NB4 (cell line): ENCODE results near the gene SLC16A8.
"Not testable (repeated sequence)": the region's sequence is repeated elsewhere in the genome, so short reads cannot be mapped to it uniquely, and the experiment has no call there.

Experiments used
- DNase-seq: peaks from one replicate; pipeline ENCODE4 v3.0.0; 2010; ENCODE audit warnings: low read depth
- H3K4me3 ChIP-seq: one replicate; pipeline ENCODE4 v1.5.1; 2011; ENCODE audit warnings: mild to moderate bottlenecking, low read depth, low read length, moderate library complexity
- MYC ChIP-seq: IDR thresholded peaks from 2 replicates; pipeline ENCODE4 v1.6.1; 2011; ENCODE audit warnings: low read depth, low read length
- POLR2A ChIP-seq: IDR thresholded peaks from 2 replicates; pipeline ENCODE4 v1.6.1; 2011; ENCODE audit warnings: mild to moderate bottlenecking; ENCODE audit not compliant: insufficient read length; ENCODE audit errors: extremely low read depth
- TF ChIP-seq, protein P1 (sequence below): IDR thresholded peaks from one replicate; pipeline ENCODE4 v1.5.1; 2012; ENCODE audit warnings: low read depth, low read length
- TF ChIP-seq, protein P2 (sequence below): IDR thresholded peaks from 2 replicates; pipeline ENCODE4 v1.6.1; 2011; ENCODE audit warnings: low read depth, low read length

Gene SLC16A8

DNA sequence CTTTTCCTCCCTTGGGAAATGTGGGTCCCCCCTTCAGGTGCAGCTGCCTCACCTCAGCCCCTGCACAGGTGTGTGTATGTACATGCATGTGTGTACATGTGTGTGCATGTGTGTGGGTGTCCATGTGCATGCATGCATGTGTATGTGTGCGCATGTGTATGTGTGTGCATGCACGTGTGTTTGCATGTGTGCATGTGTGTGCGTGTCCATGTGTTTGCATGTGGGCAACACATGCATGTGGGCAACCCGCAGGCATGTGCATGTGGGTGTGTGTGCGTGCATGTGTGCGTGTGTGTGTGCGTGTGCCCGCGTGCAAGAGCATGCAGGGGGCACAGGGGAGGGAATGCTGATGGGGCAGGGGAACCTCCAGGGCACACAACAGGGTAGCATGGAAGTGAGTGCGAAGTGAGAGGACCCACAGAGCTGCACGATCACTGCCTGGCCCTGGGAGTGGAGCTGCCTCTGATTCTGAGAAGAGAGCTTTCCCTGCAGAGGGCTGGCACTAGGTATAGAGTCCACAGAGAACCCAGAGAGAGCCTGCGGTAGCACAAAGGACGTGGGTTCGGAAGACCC lies 41.1 kb upstream of the SLC16A8 start:
- no peak for DNase-seq
- TF ChIP-seq, protein P1, sequence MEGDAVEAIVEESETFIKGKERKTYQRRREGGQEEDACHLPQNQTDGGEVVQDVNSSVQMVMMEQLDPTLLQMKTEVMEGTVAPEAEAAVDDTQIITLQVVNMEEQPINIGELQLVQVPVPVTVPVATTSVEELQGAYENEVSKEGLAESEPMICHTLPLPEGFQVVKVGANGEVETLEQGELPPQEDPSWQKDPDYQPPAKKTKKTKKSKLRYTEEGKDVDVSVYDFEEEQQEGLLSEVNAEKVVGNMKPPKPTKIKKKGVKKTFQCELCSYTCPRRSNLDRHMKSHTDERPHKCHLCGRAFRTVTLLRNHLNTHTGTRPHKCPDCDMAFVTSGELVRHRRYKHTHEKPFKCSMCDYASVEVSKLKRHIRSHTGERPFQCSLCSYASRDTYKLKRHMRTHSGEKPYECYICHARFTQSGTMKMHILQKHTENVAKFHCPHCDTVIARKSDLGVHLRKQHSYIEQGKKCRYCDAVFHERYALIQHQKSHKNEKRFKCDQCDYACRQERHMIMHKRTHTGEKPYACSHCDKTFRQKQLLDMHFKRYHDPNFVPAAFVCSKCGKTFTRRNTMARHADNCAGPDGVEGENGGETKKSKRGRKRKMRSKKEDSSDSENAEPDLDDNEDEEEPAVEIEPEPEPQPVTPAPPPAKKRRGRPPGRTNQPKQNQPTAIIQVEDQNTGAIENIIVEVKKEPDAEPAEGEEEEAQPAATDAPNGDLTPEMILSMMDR: no peak
- TF ChIP-seq, protein P2, sequence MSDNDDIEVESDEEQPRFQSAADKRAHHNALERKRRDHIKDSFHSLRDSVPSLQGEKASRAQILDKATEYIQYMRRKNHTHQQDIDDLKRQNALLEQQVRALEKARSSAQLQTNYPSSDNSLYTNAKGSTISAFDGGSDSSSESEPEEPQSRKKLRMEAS: no peak
- no peak for TF ChIP-seq MYC
- no peak for TF ChIP-seq POLR2A
- H3K4me3 ChIP-seq: no peak overlapping the region

DNA sequence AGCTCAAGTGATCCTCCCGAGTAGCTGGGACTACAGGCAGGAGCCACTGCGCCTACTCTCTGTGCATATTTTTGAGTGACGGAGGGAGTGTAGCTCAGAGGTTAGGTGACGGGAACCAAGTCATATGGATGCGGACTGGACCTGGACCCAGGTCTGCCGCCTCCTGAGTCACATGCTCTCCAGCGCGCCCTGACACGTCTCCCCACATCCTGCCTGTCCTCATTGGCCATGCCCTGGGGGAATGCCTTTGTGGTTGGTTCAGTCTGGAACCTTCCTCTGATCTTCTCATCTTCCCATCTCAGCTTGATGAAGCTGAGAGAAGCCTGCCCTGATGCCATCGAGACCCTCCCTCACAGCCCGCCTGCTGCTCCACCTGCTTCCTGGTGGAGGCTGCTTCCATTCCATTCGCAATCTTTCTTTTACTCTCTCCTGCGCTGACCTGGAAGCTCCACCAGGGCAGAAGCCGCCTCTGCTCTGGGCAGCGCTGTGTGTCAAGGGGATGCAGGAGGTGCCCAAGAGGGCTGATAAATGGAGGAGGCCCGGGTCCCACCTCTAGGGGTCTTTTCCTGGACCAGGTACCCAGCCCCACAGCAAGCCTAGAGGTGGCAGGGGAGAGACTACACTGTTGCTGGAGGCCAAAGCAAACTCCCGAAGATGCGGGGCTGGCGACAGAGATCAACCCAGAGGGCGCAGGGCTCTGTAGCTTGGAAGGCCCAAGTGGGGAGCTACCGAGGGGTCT lies 40.4 kb upstream of the SLC16A8 start:
- TF ChIP-seq, protein P1: no peak
- TF ChIP-seq POLR2A: no peak
- no peak for TF ChIP-seq MYC
- TF ChIP-seq, protein P2: no peak
- no peak overlapping the region for H3K4me3 ChIP-seq
- no peak for DNase-seq

DNA sequence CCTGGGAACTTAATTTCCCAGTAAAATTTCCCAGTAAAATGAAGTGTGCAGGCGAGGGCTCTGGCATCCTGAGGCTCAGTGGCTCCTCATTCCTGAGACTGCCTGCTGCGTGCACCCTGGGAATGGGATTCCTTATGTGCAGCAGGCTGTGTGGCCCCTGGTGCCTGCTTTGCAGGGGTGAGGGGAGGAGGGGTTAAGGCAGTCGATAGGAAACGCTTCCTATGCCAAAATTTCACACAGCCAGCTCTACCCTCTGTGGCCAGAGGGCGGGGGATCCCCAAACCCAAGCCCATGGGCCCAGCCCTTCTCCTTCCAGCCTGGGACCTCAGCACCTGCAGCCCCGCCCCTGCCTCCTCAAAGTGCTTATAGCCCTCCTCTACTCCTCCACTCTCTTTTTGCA lies 38.6 kb upstream of the SLC16A8 start:
- H3K4me3 ChIP-seq: no peak overlapping the region
- TF ChIP-seq, protein P1: no peak
- TF ChIP-seq MYC: no peak
- TF ChIP-seq POLR2A: no peak
- TF ChIP-seq, protein P2: no peak
- DNase-seq: no peak

DNA sequence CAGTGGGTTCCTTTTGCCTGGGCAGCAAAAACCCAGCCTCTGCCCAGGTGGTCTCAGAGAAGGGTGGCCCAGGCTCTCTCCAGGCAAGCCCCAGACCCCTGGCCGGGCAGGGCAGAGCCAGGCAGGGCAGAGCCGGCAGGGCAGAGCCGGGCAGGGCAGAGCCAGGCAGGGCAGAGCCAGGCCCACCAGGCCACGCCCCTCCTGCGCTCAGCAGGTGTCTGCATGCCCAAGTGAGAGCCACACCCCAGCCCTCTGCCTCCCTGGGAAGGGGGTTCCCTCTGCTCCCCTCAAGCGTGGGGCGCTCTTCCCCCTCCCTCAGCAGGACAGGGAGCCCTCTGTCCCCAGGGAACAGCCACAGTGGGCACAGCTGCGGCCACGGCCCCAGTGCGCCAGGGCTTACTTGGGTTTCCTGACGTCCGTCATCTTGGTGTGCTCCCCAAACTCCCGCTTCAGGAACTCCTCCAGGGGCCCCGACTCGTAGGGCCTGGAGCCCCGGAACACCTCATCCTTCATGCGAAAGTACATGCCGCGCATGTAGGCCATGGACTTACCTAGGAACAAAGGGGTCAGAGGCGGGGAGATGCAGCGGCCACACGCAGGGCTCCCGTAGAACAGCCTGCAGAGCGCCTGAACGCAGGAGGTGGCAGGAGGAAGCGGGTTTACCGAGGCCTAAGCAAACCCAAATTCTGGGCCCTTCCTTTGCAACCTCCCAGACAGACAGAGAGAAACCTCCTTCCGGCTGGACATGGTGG lies 36.6 kb upstream of the SLC16A8 start:
- no peak for DNase-seq
- TF ChIP-seq MYC (no peak), POLR2A (no peak)
- TF ChIP-seq, protein P1: no peak
- TF ChIP-seq, protein P2: no peak
- no peak overlapping the region for H3K4me3 ChIP-seq

DNA sequence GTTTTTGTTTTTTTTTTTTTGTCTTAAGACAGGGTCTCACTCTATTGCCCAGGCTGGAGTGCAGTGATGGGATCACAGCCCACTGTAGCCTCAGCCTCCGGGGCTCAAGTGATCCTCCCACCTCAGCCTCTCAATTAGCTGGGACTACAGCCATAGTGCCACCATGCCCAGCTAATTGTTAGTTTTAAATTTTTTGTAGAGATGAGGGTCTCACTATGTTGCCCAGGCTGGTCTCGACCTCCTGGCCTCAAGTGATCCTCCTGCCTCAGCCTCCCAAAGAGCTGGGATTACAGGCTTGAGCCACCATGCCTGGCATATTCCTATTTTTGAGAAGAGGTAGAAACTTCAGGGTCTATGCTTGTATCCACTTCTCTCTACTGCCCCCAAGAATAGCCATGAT lies 34.8 kb upstream of the SLC16A8 start:
- not testable (repeated sequence) for H3K4me3 ChIP-seq, DNase-seq

DNA sequence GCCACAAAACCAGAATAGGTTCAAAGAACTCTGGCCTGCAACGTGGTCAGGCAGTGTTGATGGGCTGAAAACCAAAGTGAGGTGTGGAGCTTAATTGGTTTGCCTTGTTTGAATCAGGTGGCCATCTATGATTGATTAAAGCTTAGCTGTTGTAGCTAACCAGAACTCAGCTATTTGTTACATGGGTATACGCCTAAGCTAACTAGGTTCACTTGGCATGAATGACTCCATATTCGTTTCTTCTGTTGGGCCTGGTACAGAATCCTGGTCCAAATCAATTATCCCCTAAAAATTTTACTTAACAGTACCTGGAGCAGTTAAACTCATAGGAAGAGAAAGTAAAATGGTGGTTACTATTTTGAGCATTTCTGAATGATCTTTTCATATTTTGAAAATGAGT lies 34.2 kb upstream of the SLC16A8 start:
- no peak for DNase-seq
- H3K4me3 ChIP-seq: no peak overlapping the region
- TF ChIP-seq MYC (no peak), POLR2A (no peak)
- TF ChIP-seq, protein P1: no peak
- TF ChIP-seq, protein P2: no peak

DNA sequence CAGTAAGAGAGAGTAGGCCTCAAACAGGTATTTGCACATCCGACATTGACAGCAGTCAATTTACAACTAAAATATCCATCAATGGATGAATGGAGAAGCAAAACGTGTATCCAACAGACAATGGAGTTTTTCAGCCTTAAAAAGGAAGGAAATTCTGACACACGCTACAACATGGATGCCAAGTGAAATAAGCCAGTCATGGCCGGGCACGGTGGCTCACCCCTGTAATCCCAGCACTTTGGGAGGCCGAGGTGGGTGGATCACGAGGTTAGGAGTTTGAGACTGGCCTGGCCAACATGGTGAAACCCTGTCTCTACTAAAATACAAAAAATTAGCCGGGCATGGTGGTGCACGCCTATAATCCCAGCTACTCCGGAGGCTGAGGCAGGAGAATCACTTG lies 33.6 kb upstream of the SLC16A8 start:
- not testable (repeated sequence) for DNase-seq, H3K4me3 ChIP-seq
